HEK293 (cell line): ENCODE measurements around the gene DPYSL4.

Source experiments
- CTCF ChIA-PET: fragments of 350-600 bp; formaldehyde crosslinking; extraction: SDS; loops from one replicate; lab custom pipeline; 2021; ENCODE audit warnings: antibody characterized with exemption; lab: Yijun Ruan, JAX
- POLR2A ChIA-PET: fragments of 300-600 bp; formaldehyde crosslinking; extraction: SDS; loops from one replicate; lab custom pipeline; 2020; ENCODE audit warnings: antibody characterized with exemption, inconsistent platforms; lab: Yijun Ruan, JAX
- H3K27ac ChIP-seq: fragments of 200-500 bp; sonication (Bioruptor generic); 2 replicates; pipeline ENCODE4 v1.5.1; 2014; ENCODE audit warnings: low read depth, low read length, control low read depth, inconsistent platforms; ENCODE audit errors: extremely low read depth
- H3K36me3 ChIP-seq, 2 experiments: fragments of 200-500 bp in 1 of 2; sonication (Bioruptor generic) in 1 of 2; 1 replicate in 1 of 2; 2 replicates in 1 of 2; pipeline ENCODE4 v1.5.1; 2014 to 2017; ENCODE audit warnings: inconsistent platforms in 2 of 2, low read length in 2 of 2; ENCODE audit not compliant: control insufficient read depth in 2 of 2, insufficient read depth in 1 of 2
- H3K4me1 ChIP-seq: fragments of 200-500 bp; sonication (Bioruptor generic); 2 replicates; pipeline ENCODE4 v1.5.1; 2014; ENCODE audit warnings: mild to moderate bottlenecking, low read length, inconsistent platforms; ENCODE audit not compliant: control insufficient read depth, insufficient read depth
- H3K4me3 ChIP-seq: 2 replicates; pipeline ENCODE4 v1.5.1; 2011; ENCODE audit warnings: low read depth, mild to moderate bottlenecking, control low read depth, low read length, moderate library complexity
- H3K9me3 ChIP-seq: fragments of 200-500 bp; sonication (Bioruptor generic); 2 replicates; pipeline ENCODE4 v1.5.1; 2014; ENCODE audit warnings: low read depth, low read length, inconsistent platforms; ENCODE audit not compliant: control insufficient read depth, insufficient read depth
- EGR2 ChIP-seq: fragments of 450-650 bp; formaldehyde crosslinking; IDR thresholded peaks from 2 replicates; pipeline ENCODE4 v1.5.1; 2016; ENCODE audit warnings: low read depth, missing biosample characterization, missing genetic modification characterization
- WT1 ChIP-seq: fragments of 450-650 bp; formaldehyde crosslinking; IDR thresholded peaks from 2 replicates; pipeline ENCODE4 v1.5.1; 2016; ENCODE audit warnings: missing biosample characterization, missing genetic modification characterization
- ZFHX2 ChIP-seq: fragments of 450-650 bp; formaldehyde crosslinking; conservative IDR thresholded peaks from 2 replicates; pipeline ENCODE4 v1.5.1; 2016; ENCODE audit warnings: missing biosample characterization, missing genetic modification characterization
- ZNF274 ChIP-seq, 2 experiments: fragments of 200-500 bp in 1 of 2; fragments of 450-650 bp in 1 of 2; sonication (Bioruptor generic) in 1 of 2; formaldehyde crosslinking in 1 of 2; IDR thresholded peaks; 2 replicates each; pipeline versions ENCODE4 v1.5.1 to v1.6.1; 2014 to 2016; ENCODE audit warnings: borderline replicate concordance in 1 of 2, inconsistent platforms in 1 of 2, low read length in 1 of 2, missing biosample characterization in 1 of 2, missing genetic modification characterization in 1 of 2
- TF ChIP-seq, protein P1 (sequence below): fragments of 450-650 bp; formaldehyde crosslinking; IDR thresholded peaks from 2 replicates; pipeline ENCODE4 v1.5.1; 2016; ENCODE audit warnings: missing biosample characterization, missing genetic modification characterization
- TF ChIP-seq, protein P2 (sequence below): fragments of 450-650 bp; formaldehyde crosslinking; IDR thresholded peaks from 2 replicates; pipeline ENCODE4 v1.5.1; 2016; ENCODE audit warnings: missing biosample characterization, missing genetic modification characterization, borderline replicate concordance
- TF ChIP-seq, protein P3 (sequence below): fragments of 450-650 bp; formaldehyde crosslinking; IDR thresholded peaks from 2 replicates; pipeline ENCODE4 v1.5.1; 2016; ENCODE audit warnings: missing biosample characterization, missing genetic modification characterization

The DPYSL4 gene

DNA sequence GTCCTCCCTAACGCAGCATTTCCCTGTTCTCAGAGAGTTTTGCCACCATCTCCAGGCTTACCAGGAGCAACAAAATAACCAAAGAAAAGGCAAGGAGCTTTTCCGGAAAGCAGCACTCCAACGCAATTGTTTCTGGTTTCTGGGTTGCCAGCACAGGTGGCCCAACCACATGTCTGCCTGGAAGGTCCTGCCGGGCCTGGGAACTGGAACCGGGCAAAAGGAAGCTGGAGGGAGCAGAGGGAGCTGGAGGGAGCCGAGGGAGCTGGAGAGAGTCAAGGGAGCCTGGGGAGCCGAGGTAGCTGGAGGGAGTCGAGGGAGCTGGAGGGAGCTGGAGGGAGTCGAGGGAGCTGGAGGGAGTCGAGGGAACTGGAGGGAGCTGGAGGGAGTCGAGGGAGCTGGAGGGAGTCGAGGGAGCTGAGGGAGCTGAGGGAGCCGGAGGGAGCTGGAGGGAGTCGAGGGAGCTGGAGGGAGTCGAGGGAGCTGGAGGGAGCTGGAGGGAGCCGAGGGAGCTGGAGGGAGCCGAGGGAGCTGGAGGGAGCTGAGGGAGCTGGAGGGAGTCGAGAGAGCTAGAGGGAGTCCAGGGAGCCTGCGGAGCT lies 66.4 kb downstream of the DPYSL4 start:
- Histone ChIP-seq H3K4me3 (no peak overlapping the region), H3K27ac (no peak overlapping the region), H3K9me3 (no peaks in the 10 kb centered on the region), H3K36me3 (no peaks in the 10 kb centered on the region), H3K4me1 (no peaks in the 10 kb centered on the region)
- TF ChIP-seq WT1 (tag by site-specific recombination) (0 out of 2 replicates have a peak, but pooled peaks have one; percentile 48), ZNF274 (IDR thresholded peaks at IDR 0.05; ENCODE audit: low read length) (no peak), ZNF274 (tag by site-specific recombination; IDR thresholded peaks at IDR 0.05; ENCODE audit: borderline replicate concordance) (no peak)
- TF ChIP-seq, protein P1, sequence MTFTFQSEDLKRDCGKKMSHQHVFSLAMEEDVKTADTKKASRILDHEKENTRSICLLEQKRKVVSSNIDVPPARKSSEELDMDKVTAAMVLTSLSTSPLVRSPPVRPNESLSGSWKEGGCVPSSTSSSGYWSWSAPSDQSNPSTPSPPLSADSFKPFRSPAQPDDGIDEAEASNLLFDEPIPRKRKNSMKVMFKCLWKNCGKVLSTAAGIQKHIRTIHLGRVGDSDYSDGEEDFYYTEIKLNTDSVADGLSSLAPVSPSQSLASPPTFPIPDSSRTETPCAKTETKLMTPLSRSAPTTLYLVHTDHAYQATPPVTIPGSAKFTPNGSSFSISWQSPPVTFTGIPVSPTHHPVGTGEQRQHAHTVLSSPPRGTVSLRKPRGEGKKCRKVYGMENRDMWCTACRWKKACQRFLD: no peak
- TF ChIP-seq, protein P2, sequence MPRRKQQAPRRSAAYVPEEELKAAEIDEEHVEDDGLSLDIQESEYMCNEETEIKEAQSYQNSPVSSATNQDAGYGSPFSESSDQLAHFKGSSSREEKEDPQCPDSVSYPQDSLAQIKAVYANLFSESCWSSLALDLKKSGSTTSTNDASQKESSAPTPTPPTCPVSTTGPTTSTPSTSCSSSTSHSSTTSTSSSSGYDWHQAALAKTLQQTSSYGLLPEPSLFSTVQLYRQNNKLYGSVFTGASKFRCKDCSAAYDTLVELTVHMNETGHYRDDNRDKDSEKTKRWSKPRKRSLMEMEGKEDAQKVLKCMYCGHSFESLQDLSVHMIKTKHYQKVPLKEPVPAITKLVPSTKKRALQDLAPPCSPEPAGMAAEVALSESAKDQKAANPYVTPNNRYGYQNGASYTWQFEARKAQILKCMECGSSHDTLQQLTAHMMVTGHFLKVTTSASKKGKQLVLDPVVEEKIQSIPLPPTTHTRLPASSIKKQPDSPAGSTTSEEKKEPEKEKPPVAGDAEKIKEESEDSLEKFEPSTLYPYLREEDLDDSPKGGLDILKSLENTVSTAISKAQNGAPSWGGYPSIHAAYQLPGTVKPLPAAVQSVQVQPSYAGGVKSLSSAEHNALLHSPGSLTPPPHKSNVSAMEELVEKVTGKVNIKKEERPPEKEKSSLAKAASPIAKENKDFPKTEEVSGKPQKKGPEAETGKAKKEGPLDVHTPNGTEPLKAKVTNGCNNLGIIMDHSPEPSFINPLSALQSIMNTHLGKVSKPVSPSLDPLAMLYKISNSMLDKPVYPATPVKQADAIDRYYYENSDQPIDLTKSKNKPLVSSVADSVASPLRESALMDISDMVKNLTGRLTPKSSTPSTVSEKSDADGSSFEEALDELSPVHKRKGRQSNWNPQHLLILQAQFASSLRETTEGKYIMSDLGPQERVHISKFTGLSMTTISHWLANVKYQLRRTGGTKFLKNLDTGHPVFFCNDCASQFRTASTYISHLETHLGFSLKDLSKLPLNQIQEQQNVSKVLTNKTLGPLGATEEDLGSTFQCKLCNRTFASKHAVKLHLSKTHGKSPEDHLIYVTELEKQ (tag by site-specific recombination): no peak
- POLR2A ChIA-PET: no interaction called here
- CTCF ChIA-PET: interaction anchor here (0.6 to 0.7 kb wide), 2 partner anchors 108 to 173 kb away, joined by 3 read pairs; no protein-coding TSS in a partner anchor

DNA sequence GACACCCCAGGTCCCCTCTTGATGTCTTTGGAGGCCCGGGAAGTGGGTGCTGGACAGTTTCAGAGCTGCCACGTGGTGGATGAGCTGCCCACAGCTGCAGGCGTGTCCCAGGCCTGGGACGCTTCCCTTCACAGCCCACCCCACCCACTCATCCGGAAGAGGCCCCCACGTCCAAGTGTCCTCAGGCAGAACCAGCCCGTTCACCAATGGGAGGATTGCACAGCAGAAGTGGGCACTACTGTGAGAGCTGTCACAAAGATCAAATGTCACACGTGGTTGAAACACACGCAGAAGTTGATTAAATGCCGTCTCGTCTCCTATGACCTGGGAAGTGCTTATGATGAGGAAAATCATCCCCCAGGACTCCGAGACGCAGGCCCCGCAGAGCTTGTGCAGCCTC lies 68.1 kb downstream of the DPYSL4 start:
- no peaks in the 10 kb centered on the region for H3K36me3 ChIP-seq
- 0 out of 2 replicates have a peak, but pooled peaks have one; percentile 23 for TF ChIP-seq ZFHX2 (tag by site-specific recombination)
- TF ChIP-seq, protein P3, sequence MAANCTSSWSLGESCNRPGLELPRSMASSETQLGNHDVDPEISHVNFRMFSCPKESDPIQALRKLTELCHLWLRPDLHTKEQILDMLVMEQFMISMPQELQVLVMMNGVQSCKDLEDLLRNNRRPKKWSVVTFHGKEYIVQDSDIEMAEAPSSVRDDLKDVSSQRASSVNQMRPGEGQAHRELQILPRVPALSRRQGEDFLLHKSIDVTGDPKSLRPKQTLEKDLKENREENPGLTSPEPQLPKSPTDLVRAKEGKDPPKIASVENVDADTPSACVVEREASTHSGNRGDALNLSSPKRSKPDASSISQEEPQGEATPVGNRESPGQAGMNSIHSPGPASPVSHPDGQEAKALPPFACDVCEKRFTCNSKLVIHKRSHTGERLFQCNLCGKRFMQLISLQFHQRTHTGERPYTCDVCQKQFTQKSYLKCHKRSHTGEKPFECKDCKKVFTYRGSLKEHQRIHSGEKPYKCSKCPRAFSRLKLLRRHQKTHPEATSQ (tag by site-specific recombination): no peak
- TF ChIP-seq EGR2 (tag by site-specific recombination): peak; percentile 22; the same call in 1 of the 2 replicates
- TF ChIP-seq, all 188 proteins: peak for 2
- Histone ChIP-seq H3K4me1 (no peaks in the 10 kb centered on the region), H3K27ac (no peak overlapping the region), H3K9me3 (no peaks in the 10 kb centered on the region), H3K4me3 (no peak overlapping the region)
- POLR2A ChIA-PET: no interaction called here
- CTCF ChIA-PET: no interaction called here
